Measurements from ENCODE around the gene TAS1R3.

Gene TAS1R3

DNA sequence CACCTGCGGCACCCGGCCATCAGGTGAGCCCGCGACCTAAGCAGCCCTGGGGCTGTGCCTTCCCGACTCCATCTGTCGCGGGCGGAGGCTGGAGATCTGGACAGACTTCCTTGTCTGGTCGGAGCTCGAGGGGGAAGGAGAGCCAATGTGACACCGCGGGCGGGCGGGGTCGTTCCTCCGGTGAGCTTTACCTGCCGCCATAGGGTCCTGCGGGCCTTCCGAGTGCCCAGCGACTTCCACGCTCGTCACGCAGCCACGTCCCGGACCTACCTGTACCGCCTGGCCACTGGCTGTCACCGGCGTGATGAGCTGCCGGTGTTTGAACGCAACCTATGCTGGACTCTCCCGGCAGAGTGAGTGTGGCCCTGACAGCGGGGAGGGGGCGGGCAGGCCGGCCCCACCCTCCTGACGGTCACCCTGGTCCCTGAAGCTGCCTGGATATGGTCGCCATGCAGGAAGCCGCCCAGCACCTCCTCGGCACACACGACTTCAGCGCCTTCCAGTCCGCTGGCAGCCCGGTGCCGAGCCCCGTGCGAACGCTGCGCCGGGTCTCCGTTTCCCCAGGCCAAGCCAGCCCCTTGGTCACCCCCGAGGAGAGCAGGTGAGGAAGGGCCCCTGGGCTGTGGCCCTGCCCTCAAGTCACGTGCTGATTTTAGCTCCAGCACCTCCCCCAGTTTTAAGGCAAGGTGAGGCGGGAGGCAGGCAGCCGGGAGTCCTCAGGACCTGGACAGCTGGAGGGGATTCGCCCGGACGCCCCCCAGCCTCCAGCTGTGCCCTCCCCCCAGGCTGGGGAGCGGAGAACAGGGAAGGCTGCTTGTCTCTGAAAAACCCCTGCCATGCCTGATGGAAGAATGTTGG, 21.6 kb upstream of the TAS1R3 start:
- TF ChIP-seq, protein P1, sequence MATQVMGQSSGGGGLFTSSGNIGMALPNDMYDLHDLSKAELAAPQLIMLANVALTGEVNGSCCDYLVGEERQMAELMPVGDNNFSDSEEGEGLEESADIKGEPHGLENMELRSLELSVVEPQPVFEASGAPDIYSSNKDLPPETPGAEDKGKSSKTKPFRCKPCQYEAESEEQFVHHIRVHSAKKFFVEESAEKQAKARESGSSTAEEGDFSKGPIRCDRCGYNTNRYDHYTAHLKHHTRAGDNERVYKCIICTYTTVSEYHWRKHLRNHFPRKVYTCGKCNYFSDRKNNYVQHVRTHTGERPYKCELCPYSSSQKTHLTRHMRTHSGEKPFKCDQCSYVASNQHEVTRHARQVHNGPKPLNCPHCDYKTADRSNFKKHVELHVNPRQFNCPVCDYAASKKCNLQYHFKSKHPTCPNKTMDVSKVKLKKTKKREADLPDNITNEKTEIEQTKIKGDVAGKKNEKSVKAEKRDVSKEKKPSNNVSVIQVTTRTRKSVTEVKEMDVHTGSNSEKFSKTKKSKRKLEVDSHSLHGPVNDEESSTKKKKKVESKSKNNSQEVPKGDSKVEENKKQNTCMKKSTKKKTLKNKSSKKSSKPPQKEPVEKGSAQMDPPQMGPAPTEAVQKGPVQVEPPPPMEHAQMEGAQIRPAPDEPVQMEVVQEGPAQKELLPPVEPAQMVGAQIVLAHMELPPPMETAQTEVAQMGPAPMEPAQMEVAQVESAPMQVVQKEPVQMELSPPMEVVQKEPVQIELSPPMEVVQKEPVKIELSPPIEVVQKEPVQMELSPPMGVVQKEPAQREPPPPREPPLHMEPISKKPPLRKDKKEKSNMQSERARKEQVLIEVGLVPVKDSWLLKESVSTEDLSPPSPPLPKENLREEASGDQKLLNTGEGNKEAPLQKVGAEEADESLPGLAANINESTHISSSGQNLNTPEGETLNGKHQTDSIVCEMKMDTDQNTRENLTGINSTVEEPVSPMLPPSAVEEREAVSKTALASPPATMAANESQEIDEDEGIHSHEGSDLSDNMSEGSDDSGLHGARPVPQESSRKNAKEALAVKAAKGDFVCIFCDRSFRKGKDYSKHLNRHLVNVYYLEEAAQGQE (IDR thresholded peaks at IDR 0.05; ENCODE audit: insufficient replicate concordance, low read depth), result no peak
- peak; percentile 28; the same call in 1 of the 2 replicates for TF ChIP-seq POLR2AphosphoS5 (IDR thresholded peaks at IDR 0.05; ENCODE audit: low read depth)
- DNase-seq (ENCODE audit: low read depth in 1 of 2, low spot score in 1 of 2), result peak in 1 of 2 experiments; percentile 58
- Histone ChIP-seq H3K27ac (replicated peaks) (peak overlapping the region; percentile 97), H3K4me3 (replicated peaks; ENCODE audit: insufficient read depth, low read length) (peak overlapping the region; percentile 89), H3K27me3 (ENCODE audit: insufficient read depth, poor library complexity, severe bottlenecking) (no peaks in the 10 kb centered on the region)

- no peak for DNase-seq (ENCODE audit: low read depth in 1 of 2, low spot score in 1 of 2)
- TF ChIP-seq, protein P2, sequence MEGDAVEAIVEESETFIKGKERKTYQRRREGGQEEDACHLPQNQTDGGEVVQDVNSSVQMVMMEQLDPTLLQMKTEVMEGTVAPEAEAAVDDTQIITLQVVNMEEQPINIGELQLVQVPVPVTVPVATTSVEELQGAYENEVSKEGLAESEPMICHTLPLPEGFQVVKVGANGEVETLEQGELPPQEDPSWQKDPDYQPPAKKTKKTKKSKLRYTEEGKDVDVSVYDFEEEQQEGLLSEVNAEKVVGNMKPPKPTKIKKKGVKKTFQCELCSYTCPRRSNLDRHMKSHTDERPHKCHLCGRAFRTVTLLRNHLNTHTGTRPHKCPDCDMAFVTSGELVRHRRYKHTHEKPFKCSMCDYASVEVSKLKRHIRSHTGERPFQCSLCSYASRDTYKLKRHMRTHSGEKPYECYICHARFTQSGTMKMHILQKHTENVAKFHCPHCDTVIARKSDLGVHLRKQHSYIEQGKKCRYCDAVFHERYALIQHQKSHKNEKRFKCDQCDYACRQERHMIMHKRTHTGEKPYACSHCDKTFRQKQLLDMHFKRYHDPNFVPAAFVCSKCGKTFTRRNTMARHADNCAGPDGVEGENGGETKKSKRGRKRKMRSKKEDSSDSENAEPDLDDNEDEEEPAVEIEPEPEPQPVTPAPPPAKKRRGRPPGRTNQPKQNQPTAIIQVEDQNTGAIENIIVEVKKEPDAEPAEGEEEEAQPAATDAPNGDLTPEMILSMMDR (IDR thresholded peaks at IDR 0.05; ENCODE audit: insufficient read depth, low read length), result no peak
- no peaks in the 10 kb centered on the region for H3K27me3 ChIP-seq (ENCODE audit: insufficient read depth, poor library complexity, severe bottlenecking)
- H3K4me3 ChIP-seq (replicated peaks; ENCODE audit: insufficient read depth, low read length), result no peak overlapping the region
- H3K27ac ChIP-seq (replicated peaks), result no peak overlapping the region
These were observed 21.0 kb upstream of the TAS1R3 start for GRCh38 chr1:1310109-1310385.

- Histone ChIP-seq H3K4me3 (replicated peaks; ENCODE audit: insufficient read depth, low read length) (no peak overlapping the region), H3K27me3 (ENCODE audit: insufficient read depth, poor library complexity, severe bottlenecking) (no peaks in the 10 kb centered on the region), H3K27ac (replicated peaks) (no peak overlapping the region)
- DNase-seq (ENCODE audit: low read depth in 1 of 2, low spot score in 1 of 2), result no peak
- TF ChIP-seq SPI1 (IDR thresholded peaks at IDR 0.05; ENCODE audit: borderline replicate concordance, low read depth) (no peak), GABPA (IDR thresholded peaks at IDR 0.05; ENCODE audit: low read depth) (no peak), POLR2AphosphoS5 (IDR thresholded peaks at IDR 0.05; ENCODE audit: low read depth) (no peak)
- TF ChIP-seq, protein P1 (IDR thresholded peaks at IDR 0.05; ENCODE audit: insufficient replicate concordance, low read depth), result no peak
- TF ChIP-seq, protein P2 (IDR thresholded peaks at IDR 0.05; ENCODE audit: insufficient read depth, low read length), result no peak
These were observed 20.5 kb upstream of the TAS1R3 start for GRCh38 chr1:1310476-1311053.

GRCh38 chr1:1311107-1312104, 19.7 kb upstream of the TAS1R3 start:
- Histone ChIP-seq H3K27ac (replicated peaks) (no peak overlapping the region), H3K27me3 (ENCODE audit: insufficient read depth, poor library complexity, severe bottlenecking) (no peaks in the 10 kb centered on the region), H3K4me3 (replicated peaks; ENCODE audit: insufficient read depth, low read length) (no peak overlapping the region)
- TF ChIP-seq, protein P1 (IDR thresholded peaks at IDR 0.05; ENCODE audit: insufficient replicate concordance, low read depth), result no peak
- TF ChIP-seq GABPA (IDR thresholded peaks at IDR 0.05; ENCODE audit: low read depth), result no peak
- TF ChIP-seq SPI1 (IDR thresholded peaks at IDR 0.05; ENCODE audit: borderline replicate concordance, low read depth), result no peak
- TF ChIP-seq POLR2AphosphoS5 (IDR thresholded peaks at IDR 0.05; ENCODE audit: low read depth), result no peak
- TF ChIP-seq, protein P2 (IDR thresholded peaks at IDR 0.05; ENCODE audit: insufficient read depth, low read length), result no peak
- DNase-seq (ENCODE audit: low read depth in 1 of 2, low spot score in 1 of 2), result no peak

All from HL-60 (cell line).